NOMO-1 (cell line): Measurements from ENCODE around the gene GPR137.
"Not testable (repeated sequence)": the region's sequence is repeated elsewhere in the genome, so short reads cannot be mapped to it uniquely, and the experiment has no call there.

Experiments
- DNase-seq, 2 experiments: peaks; one replicate each; lab custom pipeline; 2025; ENCODE audit not compliant: unreplicated experiment in 2 of 2; lab: John Stamatoyannopoulos, UW

Gene GPR137

GRCh38 chr11:64298966-64299846 is 13.6 kb downstream of the GPR137 start:
- DNase-seq = no peak

- no peak for DNase-seq
Observed at GRCh38 chr11:64299847-64300648, 14.4 kb downstream of the GPR137 start, which contains the start of gene CATSPERZ. Gene CATSPERZ (plus strand): TSS chr11:64300358. CDS start chr11:64300411, 53 bp downstream.

DNA sequence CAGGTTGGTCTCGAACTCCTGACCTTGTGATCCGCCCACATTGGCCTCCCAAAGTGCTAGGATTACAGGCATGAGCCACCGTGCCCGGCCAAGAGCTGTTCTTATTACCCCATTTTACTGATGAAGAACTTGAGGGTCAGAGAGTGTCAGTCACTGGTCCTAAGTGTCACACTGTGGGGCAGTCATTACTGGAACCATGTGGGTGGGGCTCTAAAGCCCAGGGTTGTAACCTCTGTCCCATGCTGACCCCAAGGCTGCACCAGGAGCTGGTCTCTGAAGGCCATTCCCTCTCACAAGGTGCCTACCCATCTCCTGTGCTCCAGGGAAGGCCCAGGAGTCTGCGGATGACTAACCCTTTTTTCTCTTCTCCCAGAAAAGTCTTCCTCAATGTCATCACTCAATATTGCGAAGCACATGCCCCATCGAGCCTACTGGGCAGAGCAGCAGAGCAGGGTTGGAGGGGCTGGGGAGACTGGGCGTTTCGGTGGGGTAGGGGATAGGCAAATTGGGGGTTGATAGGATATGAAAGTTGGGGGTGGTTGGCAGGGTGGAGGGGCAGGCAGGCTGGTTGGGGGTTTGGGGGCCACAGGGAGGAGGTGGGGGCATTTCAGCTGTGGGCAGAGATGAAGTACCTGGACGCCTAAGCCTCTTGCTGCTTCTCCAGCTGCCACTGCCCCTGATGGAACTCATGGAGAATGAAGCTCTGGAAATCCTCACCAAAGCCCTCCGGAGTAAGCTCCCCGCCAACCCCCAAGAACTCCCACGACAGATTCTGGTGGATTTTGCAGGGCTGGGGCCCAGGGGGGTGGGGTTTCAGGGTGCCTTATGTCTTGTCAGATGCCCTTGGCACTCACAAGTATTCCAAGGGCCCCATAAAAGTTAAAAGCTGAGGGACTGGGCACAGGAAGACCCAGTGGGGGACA is 17.7 kb downstream of the GPR137 start:
- no peak for DNase-seq

DNA sequence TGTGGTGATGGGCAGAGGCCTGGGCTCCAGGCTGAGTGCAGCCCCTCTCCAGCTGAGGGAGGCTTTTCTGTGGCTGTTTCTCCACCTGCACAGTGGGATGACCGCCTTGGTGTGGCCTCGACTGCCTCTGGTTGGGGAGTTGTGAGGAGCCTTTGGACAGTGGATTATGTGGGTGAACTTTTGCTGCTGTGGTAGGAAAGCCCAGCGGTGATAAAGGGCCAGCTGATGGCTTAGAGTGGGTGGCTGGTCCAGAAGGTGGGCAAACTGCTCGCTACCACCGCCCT is 18.3 kb downstream of the GPR137 start:
- no peak for DNase-seq

GRCh38 chr11:64304316-64305072 is 18.8 kb downstream of the GPR137 start:
- peak; percentile 86 to 94 for DNase-seq

DNA sequence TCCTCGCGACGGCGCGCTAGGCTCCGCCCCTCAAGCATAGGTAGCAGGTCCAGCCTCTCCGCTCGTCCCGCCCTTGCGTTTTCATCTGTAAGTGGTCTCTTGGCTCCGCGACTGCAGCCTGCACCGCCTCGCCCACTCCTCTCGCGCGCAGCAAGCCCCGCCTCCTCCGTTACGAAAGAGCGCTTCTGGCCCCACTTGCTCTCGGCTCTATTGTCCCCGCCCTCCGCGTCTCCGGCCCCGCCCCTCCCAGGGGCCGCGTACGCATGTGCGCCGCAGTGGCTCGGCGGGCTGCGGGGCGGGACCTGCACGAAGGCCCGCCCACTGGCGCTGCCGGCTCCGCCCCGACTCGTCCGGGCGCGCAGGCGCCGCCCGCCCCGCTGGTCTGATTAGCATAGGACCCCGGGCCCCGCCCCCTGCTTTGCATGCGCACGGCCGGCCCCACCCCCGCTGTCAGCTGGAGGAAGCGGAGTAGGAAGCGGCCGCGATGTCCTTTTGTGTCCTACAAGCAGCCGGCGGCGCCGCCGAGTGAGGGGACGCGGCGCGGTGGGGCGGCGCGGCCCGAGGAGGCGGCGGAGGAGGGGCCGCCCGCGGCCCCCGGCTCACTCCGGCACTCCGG is 19.5 kb downstream of the GPR137 start, which contains the start of gene ESRRA:
TSS of gene ESRRA (plus strand) at position 450 of the 616 bp plus-strand sequence. CDS start 1,656 bp downstream, outside the sequence.
- peak; percentile 98 to 99 for DNase-seq

- peak; percentile 67 for DNase-seq
Observed at GRCh38 chr11:64305691-64306562, 20.3 kb downstream of the GPR137 start.

DNA sequence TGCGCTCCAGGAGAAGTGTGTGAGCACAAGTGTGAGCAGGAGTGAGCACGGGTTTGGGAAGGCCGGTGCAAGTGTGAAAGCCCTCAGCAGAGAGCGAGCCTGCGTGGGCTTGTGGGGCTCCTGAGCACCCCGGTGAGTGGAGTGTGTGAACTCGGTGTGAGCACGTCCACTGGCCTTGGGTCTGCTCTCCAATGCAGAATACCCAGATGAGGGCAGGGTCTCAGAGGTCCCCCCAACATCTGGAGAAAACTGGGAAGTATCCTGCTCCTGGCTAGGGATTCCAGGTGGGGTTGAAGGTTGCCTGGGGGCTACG is 20.9 kb downstream of the GPR137 start:
- DNase-seq = no peak

DNA sequence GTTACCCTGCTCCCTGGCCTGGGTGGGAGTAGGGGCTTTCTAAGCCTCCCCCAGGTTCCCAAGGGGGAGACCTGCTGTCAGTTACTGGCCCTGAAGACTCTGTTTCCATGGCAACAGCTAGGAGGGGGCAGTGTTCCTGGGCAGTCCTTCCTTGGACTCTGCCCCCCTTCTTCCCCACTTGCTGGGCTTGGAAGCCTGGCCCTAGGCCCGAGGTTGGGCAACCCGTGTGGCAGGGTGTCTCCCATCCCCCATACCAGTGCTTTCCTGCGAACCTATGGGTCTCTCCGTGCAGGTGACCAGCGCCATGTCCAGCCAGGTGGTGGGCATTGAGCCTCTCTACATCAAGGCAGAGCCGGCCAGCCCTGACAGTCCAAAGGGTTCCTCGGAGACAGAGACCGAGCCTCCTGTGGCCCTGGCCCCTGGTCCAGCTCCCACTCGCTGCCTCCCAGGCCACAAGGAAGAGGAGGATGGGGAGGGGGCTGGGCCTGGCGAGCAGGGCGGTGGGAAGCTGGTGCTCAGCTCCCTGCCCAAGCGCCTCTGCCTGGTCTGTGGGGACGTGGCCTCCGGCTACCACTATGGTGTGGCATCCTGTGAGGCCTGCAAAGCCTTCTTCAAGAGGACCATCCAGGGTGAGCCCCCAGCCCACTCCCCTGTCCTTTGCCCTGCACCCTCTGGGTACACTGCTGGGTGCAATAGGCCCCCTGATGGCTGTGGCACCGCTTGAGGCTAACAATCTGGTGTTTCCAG is 21.4 kb downstream of the GPR137 start:
- DNase-seq = no peak

GRCh38 chr11:64307795-64308194 is 22.1 kb downstream of the GPR137 start:
- not testable (repeated sequence) for DNase-seq

DNA sequence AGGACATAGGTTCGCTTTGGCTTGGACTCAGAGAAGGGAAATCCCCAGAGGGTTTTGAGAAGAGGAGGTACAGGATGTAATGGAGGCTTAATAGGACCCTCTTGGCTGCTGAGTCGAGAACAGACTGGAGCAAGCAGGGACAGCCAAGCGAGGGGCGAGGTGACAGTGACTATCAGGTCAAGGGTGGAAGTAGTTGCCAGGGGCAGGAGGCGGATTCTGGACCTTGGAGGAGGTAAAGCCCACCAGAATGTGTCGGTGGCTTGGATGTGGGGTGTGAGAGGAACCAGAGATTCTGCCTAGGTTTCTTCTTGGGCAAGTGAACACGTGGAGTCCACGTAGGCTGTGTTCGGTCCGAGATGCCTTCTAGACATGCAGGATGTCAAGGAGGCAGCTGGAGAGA is 27.3 kb downstream of the GPR137 start:
- DNase-seq = no peak

- no peak for DNase-seq
Observed at GRCh38 chr11:64313491-64314145, 28.0 kb downstream of the GPR137 start.

- DNase-seq = no peak
Observed at GRCh38 chr11:64314146-64314804, 28.6 kb downstream of the GPR137 start.

- no peak for DNase-seq
Observed at GRCh38 chr11:64314805-64315561, 29.3 kb downstream of the GPR137 start.

DNA sequence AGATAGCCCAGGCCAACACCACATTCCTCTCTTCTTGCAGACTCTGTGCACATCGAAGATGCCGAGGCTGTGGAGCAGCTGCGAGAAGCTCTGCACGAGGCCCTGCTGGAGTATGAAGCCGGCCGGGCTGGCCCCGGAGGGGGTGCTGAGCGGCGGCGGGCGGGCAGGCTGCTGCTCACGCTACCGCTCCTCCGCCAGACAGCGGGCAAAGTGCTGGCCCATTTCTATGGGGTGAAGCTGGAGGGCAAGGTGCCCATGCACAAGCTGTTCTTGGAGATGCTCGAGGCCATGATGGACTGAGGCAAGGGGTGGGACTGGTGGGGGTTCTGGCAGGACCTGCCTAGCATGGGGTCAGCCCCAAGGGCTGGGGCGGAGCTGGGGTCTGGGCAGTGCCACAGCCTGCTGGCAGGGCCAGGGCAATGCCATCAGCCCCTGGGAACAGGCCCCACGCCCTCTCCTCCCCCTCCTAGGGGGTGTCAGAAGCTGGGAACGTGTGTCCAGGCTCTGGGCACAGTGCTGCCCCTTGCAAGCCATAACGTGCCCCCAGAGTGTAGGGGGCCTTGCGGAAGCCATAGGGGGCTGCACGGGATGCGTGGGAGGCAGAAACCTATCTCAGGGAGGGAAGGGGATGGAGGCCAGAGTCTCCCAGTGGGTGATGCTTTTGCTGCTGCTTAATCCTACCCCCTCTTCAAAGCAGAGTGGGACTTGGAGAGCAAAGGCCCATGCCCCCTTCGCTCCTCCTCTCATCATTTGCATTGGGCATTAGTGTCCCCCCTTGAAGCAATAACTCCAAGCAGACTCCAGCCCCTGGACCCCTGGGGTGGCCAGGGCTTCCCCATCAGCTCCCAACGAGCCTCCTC is 30.2 kb downstream of the GPR137 start:
- not testable (repeated sequence) for DNase-seq
